GM18951 (cell line): ENCODE data around the gene CHCHD6.

ENCODE experiments used
- POLR2A ChIP-seq: IDR thresholded peaks from 4 replicates; pipeline ENCODE4 v1.6.1; 2011; ENCODE audit warnings: mild to moderate bottlenecking; ENCODE audit not compliant: insufficient read length, insufficient read depth; ENCODE audit errors: extremely low read depth
- in situ Hi-C: fragments of 300-500 bp; cut with MboI; formaldehyde crosslinking; loops from one replicate; pipeline ENCODE4 v1.12.0; 2022; ENCODE audit warnings: low sequenced_read_pairs, mixed read lengths, inconsistent platforms; ENCODE audit not compliant: unreplicated experiment

CHCHD6 gene

DNA sequence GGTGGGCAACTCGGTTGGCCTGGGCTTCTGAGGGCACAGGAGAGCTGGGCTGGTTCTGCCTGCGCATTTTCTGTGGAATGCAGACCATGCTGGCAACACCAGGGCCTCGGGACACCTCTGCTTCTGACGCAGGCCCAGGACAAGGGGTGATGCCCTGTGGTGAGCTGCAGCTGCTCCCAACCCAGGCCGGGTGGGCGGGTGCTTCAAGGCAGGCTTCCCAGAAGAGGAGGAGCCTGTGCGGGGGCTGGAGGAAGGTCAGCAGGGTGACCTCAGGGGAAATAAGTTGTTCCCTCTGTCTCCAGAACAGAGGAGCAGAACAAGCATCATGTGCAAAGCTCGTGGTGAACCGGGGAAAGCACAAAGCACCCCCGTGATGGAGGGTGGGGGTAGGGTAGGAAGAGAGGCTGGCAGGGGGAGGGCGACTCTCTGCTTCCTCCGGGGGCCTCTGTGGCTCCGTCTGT, 267.9 kb downstream of the CHCHD6 start:
- in situ Hi-C loops, result no loop called here
- TF ChIP-seq POLR2A, result no peak

DNA sequence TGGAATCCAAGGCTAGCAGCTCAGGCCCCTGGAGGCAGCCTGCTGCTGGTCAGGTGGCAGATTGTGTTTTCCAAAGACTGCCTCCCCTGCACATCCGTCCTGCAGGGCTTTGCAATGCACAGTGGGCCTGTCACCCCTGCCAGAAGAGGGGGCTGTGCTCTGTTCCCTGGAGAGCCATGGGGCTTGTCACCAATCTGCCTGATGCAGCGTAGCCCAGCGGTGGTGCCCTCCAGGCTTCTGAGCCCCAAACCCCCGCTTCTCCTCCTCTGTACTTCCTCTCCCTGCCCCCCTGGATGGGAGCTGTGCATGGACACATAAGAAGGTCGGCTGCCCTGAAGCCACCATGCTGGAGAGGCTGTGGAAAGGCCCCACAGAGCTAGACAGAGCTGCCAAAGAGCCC, 268.8 kb downstream of the CHCHD6 start:
- in situ Hi-C loops, result no loop called here

DNA sequence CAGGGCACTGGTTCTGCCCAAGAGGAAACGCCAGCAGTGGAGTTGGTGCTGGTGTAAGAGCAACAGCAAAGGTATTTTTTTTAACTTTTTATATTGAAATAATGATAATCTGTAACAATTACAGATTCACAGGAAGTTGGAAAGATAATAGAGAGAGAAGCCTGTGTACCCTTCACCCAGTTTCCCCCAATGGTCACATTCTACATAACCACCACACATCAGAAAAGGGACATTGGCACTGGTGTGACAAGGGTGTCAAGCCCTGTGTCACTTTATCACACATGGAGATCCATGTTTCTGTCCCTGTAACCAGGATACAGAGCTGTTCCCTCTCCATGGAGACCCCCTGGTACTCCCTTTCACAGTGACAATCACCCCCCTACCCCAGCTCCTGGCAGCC, 269.8 kb downstream of the CHCHD6 start:
- no peak for TF ChIP-seq POLR2A
- in situ Hi-C loops, result no loop called here

More for the DNA sequence above, 268.8 kb downstream of the CHCHD6 start:
- TF ChIP-seq POLR2A, result no peak

DNA sequence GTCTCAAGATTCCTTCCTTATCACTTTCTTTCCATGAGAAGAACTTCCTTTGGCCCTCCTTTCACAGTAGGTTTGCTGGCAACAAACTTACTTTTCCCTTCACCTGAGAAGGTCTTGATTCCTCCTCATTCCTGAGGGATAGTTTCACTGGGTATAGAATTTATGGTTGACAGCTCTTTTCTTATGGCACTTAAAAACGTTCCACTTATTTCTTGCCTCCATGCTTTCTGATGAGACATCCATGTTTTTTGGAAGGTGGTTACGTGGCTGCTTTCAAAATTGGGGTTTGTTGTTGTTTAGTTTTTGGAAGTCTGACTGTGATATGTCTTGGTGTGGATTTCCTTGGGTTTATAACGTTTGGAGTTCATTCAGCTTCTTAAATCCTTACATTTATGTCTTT, 270.7 kb downstream of the CHCHD6 start:
- in situ Hi-C loops, result no loop called here

DNA sequence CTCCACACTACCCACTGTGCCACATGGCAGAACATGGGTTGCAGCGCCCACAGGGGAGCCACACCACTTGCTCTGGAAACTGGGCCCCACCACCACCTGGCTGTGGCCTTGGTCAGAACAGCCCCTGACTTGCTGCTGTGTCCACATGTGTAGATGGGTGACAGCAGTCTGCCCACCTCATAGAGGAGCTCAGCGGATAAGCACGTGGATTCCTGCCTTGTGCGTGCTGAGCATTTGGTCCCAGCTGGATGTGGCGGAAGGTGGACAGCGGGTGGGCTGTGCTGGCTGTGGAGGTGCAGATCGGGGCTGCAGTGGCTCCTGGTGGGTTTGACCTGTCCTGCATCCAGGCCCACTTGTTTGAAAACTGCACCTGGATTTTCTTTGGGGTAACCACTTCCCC, 272.9 kb downstream of the CHCHD6 start:
- in situ Hi-C loops, result no loop called here
- TF ChIP-seq POLR2A, result no peak

More for the DNA sequence above, 270.7 kb downstream of the CHCHD6 start:
- no peak for TF ChIP-seq POLR2A

DNA sequence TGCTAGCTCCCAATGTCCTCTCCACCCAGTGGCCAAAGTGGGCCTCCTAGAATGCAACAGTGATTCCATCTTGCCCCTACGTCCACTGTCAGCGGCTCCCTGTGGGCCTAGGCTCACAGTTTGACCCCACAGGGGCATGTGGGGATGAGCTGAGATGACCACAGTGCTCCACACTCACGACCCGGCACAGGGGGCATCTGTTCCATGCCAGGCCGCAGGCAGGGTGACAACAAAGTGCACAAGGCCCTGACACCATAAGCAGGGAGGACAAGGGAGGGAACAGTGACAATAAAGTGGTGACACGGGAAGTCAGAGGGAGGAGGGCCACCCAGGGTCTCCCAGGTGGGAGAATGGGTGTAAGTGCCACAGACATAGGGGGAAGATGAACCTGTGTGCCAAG, 273.8 kb downstream of the CHCHD6 start:
- no peak for TF ChIP-seq POLR2A
- in situ Hi-C loops, result no loop called here

DNA sequence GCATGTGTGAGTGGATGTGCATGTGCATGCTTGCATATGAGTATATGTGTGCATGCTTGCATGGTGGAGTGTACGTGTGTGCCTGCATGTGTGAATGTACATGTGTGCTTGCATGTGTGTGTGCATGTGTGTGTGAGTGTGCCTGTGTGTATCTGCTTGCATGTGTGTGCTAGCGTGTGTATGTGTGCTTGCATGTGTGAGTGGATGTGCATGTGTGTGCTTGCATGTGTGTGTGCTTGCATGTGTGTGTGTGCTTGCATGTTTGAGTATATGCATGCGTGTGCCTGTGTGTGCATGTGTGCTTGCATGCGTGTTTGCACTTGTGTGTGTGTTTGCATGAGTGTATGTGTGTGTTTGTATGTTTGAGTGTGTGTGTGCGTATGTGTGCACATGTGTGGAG, 274.3 kb downstream of the CHCHD6 start:
- in situ Hi-C loops, result no loop called here
- TF ChIP-seq POLR2A, result no peak

DNA sequence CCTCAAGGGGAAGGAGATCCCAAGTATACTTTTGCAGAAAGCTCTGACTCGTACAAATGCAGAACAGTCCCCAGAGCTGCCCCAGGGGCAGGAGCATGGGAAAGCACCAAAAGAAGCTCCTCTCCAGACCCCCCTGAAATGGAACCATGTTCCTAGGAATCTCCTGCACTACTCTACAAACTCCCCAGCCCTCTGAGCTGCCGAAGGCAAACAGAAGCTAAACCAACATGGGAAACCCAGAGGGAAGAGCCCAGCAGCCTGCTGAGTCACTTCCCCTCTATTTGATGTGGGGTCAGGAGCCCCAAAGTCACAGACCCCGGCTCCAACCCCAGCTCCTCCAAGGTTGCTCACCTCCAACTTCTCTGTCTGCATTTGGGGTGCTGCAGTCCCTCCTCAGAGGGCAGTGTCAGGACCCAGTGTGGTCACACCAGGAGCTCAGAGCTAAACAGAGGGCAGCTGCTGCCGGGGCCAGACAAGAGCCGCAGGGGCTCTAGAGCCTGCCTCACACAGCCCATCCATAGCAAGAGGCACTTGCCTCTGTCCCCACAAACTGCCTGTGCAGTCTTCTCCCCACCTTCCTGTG, 275.1 kb downstream of the CHCHD6 start:
- TF ChIP-seq POLR2A, result no peak
- in situ Hi-C loops, result no loop called here

DNA sequence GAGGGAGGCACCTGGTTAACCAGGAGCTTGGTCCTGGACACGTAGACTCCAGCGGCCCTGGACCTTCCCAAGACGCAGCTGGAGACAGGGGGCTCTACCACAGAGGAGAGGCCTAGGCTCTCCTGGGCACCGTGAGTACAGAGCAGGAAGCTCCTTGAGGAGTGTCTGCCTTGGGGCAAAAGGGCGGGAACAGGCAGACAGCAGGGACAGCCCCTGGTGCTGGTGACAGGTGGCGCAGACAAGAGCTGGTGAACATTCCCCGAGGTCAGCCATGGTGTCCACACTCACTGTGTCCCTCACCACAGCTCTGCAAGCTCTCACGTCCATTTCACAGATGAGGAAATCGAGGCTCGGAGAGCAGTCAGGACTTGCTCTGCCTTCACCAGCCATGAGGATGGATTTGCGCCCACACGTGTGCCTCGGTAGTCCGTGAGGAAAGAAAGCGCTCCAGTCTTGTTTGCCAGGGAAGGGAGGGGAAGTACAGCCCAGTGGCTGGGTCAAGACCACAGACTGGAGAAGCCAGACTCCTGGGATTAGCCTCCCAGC, 276.3 kb downstream of the CHCHD6 start:
- no peak for TF ChIP-seq POLR2A
- in situ Hi-C loops, result no loop called here

DNA sequence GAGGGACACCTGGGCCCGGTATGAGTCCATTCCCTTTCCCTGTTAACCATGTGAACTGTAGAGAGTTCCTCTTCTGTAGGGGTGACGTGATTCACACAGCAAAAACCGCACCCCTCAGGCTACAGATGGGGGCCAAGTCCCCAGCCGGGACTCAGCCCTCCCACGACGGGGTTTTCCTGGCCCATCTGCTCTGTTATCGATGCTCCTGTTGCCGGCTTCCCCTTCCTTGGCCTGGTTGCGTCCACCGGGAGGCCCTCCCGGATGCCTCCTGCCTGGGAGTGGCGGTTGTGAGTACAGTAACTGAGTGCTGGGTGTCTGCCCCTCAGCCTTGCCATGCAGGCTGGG, 278.1 kb downstream of the CHCHD6 start:
- TF ChIP-seq POLR2A, result no peak
- in situ Hi-C loops, result no loop called here

DNA sequence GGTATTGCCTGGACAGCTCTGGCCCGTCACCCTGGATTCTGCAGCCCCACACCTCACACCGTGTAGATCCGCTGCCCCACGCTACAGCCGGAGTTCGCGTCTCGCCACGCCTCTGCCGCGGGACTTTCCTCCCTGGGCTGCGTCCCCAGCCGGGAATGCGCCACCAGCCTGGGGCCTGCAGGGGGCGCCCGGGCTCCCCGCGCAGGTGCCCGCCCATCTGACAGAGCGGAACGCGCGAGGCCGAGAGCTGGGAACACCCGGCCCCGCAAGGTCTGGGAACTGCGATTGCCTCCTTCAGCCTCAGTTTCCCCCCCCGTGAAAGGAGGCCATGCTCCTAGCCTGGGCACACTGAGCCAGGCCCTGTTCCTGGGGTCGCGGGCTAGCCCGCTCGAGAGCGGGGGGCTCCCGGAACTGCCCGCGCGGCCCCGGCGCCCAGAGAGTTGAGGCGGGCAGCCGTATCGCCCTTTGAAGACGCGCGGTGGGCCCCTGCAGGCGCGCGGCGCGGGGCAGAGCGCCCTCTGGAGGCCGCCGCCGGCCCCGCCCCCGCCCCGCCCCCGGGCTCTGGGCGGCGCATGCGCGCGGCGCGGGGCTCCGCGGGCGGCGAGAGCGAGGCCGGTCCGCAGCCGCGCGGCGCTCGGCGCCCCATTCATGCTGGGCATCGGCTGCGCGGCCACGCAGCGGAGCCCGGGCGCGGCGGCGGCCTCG, 278.6 kb downstream of the CHCHD6 start, which contains the start of gene PLXNA1:
TSS of gene PLXNA1 (plus strand) at position 645 of the 705 bp plus-strand sequence. CDS start 5,479 bp downstream, outside the sequence.
- in situ Hi-C loops, result no loop called here
- peak; percentile 50 for TF ChIP-seq POLR2A

DNA sequence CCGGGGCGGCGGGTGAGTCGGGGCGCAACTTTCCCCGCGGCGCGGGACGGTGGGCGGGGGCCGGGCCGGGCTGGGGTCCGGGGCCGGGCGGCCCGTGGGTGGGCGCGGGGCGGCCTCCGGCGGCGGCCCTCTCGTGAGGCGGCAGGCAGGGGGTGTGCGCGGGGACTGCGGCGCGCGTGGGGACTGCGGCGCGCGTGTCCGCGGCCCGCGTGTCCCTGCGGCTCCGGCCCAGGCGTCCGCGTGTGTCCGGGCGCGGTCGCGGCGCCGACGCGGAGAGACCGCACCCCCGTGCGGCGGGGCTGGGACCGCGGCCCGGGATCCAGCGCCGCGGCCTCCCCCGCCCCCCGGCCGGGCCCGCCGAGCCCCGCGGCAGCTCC, 279.2 kb downstream of the CHCHD6 start:
- in situ Hi-C loops, result no loop called here
- no peak for TF ChIP-seq POLR2A

DNA sequence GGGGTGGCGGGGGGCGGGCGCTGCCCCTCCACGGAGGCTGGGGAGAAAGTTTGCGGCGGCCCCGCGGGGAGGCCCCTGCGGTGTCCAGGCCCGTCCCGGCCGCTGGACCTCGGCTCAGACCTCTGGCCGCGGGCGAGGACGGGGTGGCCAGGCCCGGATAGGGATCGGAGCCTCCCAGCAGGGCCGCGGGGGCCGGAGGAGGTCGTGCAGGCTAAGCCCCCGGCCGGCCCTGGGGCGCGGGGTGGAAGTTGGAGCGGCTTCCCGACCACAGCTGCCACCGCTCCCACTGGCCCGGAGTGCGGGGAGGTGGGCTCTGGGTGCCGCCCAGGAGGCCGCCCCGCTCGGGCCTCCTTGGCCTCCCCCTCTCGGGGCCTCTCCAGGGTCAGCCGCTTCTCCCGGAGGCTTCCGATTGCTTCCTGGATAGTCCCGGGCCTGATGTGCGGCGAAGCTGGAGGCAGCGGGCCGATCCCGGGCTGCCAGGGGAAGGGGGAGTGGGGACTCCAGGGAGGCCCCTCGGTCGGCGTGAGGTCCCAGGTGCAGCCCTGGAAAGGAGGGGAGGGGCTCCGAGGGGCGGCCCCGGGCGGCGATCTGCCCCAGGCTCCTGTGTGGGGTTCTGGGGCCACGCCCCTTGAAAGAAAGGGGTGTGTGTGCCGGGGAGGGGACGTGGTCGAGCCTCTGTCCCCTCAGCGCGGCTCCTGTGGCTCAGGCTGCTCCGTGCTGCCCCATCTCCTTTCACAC, 279.8 kb downstream of the CHCHD6 start:
- in situ Hi-C loops, result no loop called here
- no peak for TF ChIP-seq POLR2A

DNA sequence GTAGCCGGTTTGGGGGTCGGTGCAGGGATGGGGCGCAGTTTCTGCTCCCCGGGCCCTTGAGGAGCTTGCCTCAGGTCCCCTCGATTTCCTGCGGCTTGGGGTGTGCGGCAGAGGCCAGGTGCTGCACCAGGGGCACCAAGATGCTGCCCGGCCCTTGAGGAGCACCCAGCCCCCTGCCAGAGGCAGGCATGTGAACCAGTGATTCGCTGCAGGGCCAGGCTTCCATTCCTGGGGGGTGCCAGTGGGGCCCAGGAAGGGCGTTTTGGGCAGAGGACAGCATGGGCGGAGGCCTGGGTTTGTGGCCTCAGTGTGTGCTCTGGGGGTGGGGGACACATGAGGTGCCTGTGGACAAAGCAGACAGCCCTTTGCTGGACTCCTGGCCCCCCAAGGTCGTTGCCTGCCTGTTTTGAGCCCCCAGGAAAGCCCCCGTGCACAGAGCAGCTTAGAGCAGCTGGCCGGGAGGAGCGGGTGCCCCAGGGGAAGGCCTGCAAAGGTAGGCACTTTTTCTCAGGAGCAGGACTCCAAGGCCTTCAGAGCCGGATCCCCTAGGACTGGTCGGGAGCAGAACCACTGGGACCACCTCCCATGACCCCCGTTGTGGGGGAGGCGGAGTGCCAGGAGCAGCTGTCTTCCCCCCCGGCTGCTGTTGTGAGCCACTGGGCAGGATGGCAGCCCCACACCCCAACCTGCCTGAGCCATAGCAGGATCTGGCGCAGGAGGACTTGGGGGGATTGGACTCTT, 280.5 kb downstream of the CHCHD6 start:
- TF ChIP-seq POLR2A, result no peak
- in situ Hi-C loops, result no loop called here
